CD4-positive, alpha-beta T cell treated with Interleukin-6 at 100 ng/mL for 8 hours (primary cell): ENCODE results near the gene CAMK2A.

Experiments used
- DNase-seq: peaks from one replicate; pipeline ENCODE4 v3.0.0-alpha.2; 2020; ENCODE audit warnings: mixed read lengths, low spot score

Gene CAMK2A

DNA sequence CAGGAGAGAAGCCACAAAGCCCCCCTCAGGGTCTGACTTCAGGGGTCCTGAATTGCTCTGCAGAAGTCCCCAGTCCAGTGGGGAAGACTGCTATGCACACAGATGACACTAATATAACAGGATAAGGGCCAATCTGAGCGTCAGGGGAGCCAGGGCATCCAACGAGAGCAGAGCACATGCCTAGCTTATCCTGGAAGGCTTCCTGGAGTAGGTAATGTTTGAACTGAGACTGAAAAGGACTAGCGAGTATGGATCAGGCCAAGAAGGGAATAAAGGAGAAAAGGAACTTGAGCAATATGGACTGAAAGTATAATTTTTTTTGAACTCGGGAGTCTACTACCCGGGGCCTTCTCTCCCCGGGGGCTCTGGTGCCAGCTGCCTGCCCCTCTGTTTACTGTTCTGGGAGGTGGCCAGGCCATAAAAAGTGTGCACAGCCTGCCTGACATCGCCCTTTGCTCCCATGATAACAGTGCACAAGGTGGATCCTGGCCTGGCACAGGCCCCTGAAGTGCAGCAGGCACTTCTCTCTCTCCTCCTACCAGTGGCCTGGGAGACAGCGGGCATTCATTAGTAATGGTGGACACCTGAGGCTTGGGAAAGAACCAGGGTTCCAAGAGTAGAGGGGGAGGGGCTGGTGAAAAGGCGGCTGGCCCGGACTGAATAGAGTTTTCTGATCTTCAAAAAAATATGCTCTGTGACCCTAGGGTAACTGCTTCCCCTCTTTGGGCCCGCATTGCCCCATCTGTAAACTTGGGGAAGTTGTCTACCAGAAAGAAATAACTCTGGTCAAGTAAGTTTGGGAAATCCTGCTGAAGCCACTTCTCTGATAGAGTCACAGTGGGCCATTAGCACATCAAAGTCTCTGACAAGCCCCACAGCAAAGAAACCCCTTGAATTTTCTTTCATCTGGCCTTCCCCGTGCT is 104.3 kb downstream of the CAMK2A start:
- no peak for DNase-seq

GRCh38 chr5:150184006-150184405 is 105.6 kb downstream of the CAMK2A start:
- no peak for DNase-seq

DNA sequence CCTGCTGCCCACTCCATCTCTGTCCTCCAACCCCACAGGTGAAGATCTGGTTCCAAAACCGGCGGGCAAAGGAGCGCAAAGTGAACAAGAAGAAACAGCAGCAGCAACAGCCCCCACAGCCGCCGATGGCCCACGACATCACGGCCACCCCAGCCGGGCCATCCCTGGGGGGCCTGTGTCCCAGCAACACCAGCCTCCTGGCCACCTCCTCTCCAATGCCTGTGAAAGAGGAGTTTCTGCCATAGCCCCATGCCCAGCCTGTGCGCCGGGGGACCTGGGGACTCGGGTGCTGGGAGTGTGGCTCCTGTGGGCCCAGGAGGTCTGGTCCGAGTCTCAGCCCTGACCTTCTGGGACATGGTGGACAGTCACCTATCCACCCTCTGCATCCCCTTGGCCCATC is 106.1 kb downstream of the CAMK2A start:
- no peak for DNase-seq

GRCh38 chr5:150182774-150183173 is 106.8 kb downstream of the CAMK2A start:
- no peak for DNase-seq

GRCh38 chr5:150181766-150182545 is 107.6 kb downstream of the CAMK2A start:
- DNase-seq = no peak

DNA sequence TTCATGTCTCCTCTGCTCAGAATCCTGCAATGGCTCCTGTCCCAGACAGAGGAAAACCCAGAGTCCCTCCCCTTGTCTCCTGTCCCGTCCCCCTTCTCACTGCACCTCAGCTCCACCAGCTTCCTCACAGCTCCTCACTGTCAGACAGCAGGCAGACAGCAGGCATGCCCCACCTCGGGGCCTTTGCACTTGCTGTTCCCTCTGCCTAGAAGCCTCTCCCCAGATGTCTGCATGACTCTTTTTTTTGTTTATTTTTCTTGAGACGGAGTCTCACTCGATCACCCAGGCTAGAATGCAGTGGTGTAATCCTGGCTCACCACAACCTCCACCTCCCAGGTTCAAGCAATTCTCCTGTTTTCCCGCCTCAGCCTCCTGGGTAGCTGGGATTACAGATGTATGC is 108.5 kb downstream of the CAMK2A start:
- no peak for DNase-seq

DNA sequence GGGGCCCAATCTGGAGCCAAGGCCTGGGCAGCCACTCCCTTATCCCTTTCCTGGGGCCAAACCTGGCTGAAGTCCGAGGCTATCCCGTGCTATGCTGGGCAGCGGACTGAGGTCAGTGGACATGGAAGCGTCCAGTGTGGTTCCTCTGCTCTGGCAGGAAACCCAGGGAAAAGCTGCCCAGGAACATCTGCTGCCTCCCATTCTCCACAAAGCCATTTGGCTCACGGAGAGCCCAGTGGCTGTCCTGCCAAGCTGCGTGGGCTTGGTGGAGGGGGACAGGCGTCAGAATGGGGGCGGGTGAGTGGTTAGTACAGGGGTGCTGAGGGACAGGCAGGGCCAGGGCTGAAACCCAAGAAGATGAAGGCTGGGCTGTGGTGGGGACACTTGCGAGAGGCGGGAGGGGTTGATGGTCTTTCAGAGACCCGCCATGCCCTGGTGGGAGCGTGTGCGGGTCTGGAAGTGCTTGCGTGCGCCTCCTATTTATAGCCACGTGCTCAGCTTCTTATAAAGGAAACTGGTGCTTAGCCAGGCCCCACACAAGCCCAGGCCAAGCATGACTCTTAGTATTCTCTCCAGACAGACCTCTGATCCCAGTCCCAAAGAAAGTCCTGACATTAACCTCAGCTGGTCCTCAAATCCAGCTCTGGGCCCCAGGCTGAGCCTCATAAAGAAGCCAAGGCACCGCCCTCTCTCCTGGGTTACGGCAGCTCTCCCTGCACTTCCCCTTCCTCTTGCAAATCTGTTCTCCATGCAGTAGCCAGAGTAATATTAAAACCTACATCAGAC is 109.1 kb downstream of the CAMK2A start:
- no peak for DNase-seq

DNA sequence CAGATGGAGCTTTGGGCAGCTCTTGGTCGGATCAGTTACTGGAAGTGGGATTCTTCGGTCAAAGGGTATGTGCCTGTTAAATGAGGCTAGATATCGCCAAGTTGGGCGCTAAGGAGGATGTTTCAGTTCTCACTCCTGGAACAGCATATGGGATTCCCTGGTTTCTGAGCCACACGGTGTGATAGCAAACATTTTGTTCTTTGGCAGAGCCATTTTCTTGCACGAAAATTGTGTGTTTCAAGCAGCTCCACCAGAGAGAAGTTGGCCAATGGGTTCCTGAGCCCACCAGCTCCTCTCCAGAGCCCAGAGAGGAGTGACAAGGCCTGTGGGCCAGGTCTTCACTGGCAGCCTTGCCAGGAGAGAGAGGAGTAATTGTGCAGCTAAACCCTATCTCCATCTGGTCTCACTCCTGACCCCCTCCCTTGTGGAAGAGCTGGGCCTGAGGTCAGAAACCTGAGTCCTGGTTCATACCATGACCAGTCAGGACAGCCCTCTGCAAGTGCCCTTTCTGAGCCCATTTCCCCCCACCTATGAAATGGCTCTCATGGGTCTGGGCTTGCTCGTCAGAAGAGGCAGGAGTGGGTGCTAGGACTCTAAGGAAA is 110.5 kb downstream of the CAMK2A start:
- DNase-seq = no peak

GRCh38 chr5:150178262-150178661 is 111.3 kb downstream of the CAMK2A start:
- no peak for DNase-seq

- DNase-seq = no peak
Observed at GRCh38 chr5:150177721-150178120, 111.9 kb downstream of the CAMK2A start.

- no peak for DNase-seq
Observed at GRCh38 chr5:150176745-150177477, 112.7 kb downstream of the CAMK2A start.

DNA sequence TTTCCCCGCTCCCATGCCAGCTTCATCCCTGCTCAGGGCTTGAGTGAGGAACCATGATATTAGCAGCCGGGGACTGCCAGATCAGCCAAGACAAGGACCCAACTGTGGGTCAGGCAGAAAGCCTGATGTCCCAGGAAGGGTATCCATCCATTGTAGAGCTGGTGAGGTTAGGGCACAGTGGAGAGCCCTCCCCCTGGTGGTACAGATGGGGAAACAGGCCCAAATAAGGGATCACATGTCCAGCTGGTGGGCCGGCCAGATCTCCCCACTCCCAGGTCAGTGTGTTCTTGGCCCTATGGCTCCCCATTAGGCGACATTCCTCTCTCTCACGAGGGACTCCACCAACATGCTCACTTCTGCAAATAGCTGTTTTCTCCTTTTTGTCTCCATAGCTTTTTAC is 114.0 kb downstream of the CAMK2A start:
- no peak for DNase-seq

DNA sequence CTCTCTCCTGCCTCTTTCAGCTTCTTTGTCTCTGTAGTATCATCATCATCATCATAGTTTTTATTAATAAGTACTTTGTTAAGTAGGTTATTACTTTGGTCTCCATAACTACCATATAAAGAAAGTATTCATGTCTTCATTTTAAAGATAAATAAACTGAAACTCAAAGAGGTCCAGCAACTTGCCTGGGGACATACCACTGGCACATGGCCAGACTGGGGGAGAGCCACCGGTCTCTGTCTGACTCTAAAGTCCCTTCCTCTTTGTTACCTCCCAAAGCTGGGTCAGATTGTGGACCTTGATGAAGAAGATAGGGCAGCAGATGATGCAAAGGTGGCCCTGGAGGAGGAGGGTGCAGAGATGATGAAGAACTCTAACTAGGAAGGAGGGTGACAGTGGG is 114.5 kb downstream of the CAMK2A start:
- DNase-seq = no peak

GRCh38 chr5:150174285-150174684 is 115.3 kb downstream of the CAMK2A start:
- DNase-seq = no peak

DNA sequence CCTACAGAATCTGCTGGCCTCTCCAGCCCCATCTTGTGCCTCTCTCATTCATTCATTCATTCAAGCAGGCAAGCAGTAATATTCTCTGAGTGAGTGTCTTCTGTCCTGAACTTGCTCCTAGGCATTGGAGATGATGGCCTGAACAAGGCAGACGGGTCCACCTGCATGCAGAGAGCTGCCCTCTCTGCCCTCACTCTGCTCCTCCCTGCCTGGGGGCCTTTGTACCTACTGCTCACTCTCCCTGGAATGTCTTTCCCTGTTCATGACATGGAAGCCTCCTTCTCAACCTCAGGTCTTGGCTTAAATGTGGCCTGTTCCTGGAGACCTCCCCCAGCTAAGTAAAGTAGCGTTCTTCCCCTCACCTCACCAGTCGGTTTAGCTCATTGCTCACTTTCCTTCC is 116.4 kb downstream of the CAMK2A start:
- no peak for DNase-seq

GRCh38 chr5:150172556-150172955 is 117.0 kb downstream of the CAMK2A start:
- no peak for DNase-seq

DNA sequence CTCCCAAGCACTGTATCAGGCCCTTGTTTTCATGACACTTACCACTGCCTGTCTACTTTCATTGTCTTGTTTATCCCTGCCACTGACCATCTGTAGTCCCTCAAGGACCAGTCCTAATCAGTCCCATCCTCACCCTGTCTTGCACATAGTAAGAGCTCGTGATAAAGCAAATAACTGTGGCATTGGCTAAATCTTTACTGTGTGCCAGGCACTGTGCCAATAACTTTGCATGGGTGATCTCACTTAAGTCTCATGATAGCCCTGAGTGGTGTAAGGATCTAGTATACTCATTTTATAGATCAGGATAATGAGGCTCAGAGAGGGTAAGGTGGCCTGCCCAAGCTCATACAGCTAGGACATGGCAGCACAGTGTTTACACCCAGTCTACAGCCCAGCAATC is 117.4 kb downstream of the CAMK2A start:
- no peak for DNase-seq
